ENCODE measurements around the gene TADA2B. TPM values are rescaled to one million over a fixed set of nuclear protein-coding genes. Genes with fewer than 3 reads are reported as not detected.

Gene TADA2B
- total RNA-seq, 3 donors from 2014 or later (not counting 1 experiment from before 2014, with no cell fraction given) = 22.7 to 36.3 (median 35.9) TPM

DNA sequence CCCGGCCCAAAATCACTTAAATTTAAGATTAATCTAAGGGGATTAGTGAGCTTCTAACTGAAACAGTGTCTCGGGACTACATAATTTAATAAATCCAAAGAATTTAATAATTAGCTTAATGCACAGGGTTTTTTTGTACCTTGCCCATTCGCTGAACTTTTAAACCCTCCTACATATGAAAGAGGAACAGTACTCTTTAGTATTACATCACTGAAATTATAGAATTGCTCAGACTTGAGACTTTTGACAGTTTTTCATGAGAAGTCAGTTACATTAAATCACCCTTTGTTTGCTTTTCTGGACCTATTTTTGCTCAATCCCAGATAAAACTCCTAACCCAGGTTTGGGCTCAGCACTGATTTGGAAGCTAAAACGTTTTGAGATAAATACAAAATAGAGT lies 2.4 kb upstream of the TADA2B start:
- ATAC-seq = no peak
- Mint-ChIP-seq H3K27me3 (ENCODE audit: low read depth in 2 of 2) (no peaks in the 10 kb centered on the region), H3K4me3 (peak overlapping the region; percentile 69), H3K27ac (no peak overlapping the region), H3K36me3 (no peaks in the 10 kb centered on the region), H3K4me1 (peaks cover 24 to 37% of the 10 kb centered on the region in 2 donors), H3K9me3 (no peaks in the 10 kb centered on the region)
- 82% methylated on average over 2 of the region's 4 CpGs for WGBS (ENCODE audit: insufficient coverage)
- Histone ChIP-seq H3K27me3 (ENCODE audit: control insufficient read depth, insufficient read depth, low read length) (no peaks in the 10 kb centered on the region), H3K27ac (ENCODE audit: low read length) (no peak overlapping the region), H3K36me3 (ENCODE audit: control insufficient read depth, insufficient read depth, low read length) (no peaks in the 10 kb centered on the region), H3K9me3 (ENCODE audit: control insufficient read depth, insufficient read depth, low read length) (no peaks in the 10 kb centered on the region), H3K4me3 (ENCODE audit: low read length) (no peak overlapping the region), H3K4me1 (ENCODE audit: control insufficient read depth, insufficient read depth, low read length) (peaks cover 33% of the 10 kb centered on the region)
- TF ChIP-seq, protein P1, sequence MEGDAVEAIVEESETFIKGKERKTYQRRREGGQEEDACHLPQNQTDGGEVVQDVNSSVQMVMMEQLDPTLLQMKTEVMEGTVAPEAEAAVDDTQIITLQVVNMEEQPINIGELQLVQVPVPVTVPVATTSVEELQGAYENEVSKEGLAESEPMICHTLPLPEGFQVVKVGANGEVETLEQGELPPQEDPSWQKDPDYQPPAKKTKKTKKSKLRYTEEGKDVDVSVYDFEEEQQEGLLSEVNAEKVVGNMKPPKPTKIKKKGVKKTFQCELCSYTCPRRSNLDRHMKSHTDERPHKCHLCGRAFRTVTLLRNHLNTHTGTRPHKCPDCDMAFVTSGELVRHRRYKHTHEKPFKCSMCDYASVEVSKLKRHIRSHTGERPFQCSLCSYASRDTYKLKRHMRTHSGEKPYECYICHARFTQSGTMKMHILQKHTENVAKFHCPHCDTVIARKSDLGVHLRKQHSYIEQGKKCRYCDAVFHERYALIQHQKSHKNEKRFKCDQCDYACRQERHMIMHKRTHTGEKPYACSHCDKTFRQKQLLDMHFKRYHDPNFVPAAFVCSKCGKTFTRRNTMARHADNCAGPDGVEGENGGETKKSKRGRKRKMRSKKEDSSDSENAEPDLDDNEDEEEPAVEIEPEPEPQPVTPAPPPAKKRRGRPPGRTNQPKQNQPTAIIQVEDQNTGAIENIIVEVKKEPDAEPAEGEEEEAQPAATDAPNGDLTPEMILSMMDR (IDR thresholded peaks at IDR 0.05) = no peak
- intact Hi-C loops (cut with micrococcal nuclease) = no loop called here
- DNase-seq = no peak

DNA sequence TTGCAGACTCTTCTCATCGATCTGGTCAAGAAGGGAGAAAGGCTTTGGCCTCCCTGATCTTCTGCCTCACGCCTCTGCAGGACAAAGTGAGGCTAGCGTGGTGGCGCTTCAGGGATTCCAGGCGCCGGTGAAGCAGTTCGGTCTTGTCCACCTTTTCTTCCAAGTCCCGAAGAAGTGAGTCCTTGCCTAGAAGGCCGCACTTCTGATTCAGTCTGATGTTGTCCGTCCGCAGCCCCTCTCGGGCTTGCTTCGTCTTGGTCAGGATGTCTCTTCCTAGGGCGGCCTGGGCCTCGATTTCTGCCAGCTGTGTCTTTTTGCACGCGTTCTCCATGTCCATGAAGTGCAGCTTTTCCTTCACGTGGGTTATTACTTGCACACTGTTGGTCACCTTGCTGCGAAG lies 1.9 kb upstream of the TADA2B start:
- H3K4me1 Mint-ChIP-seq = peaks cover 26 to 42% of the 10 kb centered on the region in 2 donors
- Histone ChIP-seq H3K4me1 (ENCODE audit: control insufficient read depth, insufficient read depth, low read length) (peaks cover 38% of the 10 kb centered on the region), H3K4me3 (ENCODE audit: low read length) (no peak overlapping the region), H3K36me3 (ENCODE audit: control insufficient read depth, insufficient read depth, low read length) (no peaks in the 10 kb centered on the region), H3K27me3 (ENCODE audit: control insufficient read depth, insufficient read depth, low read length) (no peaks in the 10 kb centered on the region), H3K9me3 (ENCODE audit: control insufficient read depth, insufficient read depth, low read length) (no peaks in the 10 kb centered on the region), H3K27ac (ENCODE audit: low read length) (no peak overlapping the region)
- TF ChIP-seq, protein P1 (IDR thresholded peaks at IDR 0.05) = no peak
- H3K27me3 Mint-ChIP-seq (ENCODE audit: low read depth in 2 of 2) = no peaks in the 10 kb centered on the region
- 92% methylated on average over 19 of the region's 19 CpGs for WGBS (ENCODE audit: insufficient coverage)
- H3K36me3 Mint-ChIP-seq = no peaks in the 10 kb centered on the region
- ATAC-seq = no peak
- peak overlapping the region; percentile 82 for H3K4me3 Mint-ChIP-seq
- no peak overlapping the region for H3K27ac Mint-ChIP-seq
- intact Hi-C loops (cut with micrococcal nuclease) = no loop called here
- no peak for DNase-seq
- H3K9me3 Mint-ChIP-seq = no peaks in the 10 kb centered on the region

DNA sequence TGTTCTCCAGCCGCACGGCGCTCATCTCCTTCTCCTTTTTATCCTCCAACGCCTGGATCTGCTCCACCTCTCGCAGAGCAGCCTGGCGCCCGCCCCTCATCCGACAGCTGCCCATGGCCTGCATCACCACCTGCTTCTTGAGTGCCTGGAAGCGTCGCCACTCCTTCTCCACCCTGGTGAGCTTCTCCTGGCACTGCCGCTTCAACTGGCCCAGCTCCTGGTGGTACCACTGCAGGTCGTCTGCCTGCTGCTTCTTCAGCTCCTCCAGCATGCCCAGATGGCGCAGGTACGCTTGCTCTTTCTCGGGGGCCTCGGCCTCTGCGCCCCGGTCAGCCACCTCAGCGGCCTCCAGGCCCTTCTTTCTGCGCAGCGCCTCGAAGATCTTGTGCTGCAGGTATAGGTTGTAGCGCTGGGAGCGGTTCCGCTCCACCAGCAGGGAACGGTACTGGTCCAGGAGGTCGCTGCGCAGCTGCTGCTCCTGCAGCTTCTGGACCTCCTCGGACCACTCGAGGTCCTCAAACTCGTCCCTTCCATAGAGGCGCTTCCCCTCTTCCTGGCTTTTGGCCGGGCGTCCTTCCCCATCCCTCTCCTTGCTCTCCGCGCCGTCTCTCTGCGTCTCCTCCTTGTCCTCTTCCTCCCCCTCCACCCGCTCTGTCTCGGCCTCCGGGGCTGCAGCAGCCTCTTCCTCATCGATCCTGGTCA lies 1.2 kb upstream of the TADA2B start:
- no peaks in the 10 kb centered on the region for H3K9me3 Mint-ChIP-seq
- peaks cover 45% of the 10 kb centered on the region for H3K4me1 ChIP-seq (ENCODE audit: control insufficient read depth, insufficient read depth, low read length)
- H3K36me3 Mint-ChIP-seq = no peaks in the 10 kb centered on the region
- H3K27me3 Mint-ChIP-seq (ENCODE audit: low read depth in 2 of 2) = no peaks in the 10 kb centered on the region
- peak overlapping the region; percentile 64 to 95 for H3K27ac Mint-ChIP-seq
- ATAC-seq (no peak), DNase-seq (peak in 1 of 2 donors; percentile 33)
- intact Hi-C loops (cut with micrococcal nuclease) = no loop called here
- no peaks in the 10 kb centered on the region for H3K27me3 ChIP-seq (ENCODE audit: control insufficient read depth, insufficient read depth, low read length)
- peak overlapping the region; percentile 82 for H3K4me3 Mint-ChIP-seq
- H3K36me3 ChIP-seq (ENCODE audit: control insufficient read depth, insufficient read depth, low read length) = no peaks in the 10 kb centered on the region
- H3K9me3 ChIP-seq (ENCODE audit: control insufficient read depth, insufficient read depth, low read length) = no peaks in the 10 kb centered on the region
- H3K4me3 ChIP-seq (ENCODE audit: low read length) = peak overlapping the region; percentile 78
- TF ChIP-seq, protein P1 (IDR thresholded peaks at IDR 0.05) = no peak
- H3K4me1 Mint-ChIP-seq = peaks cover 33 to 49% of the 10 kb centered on the region in 2 donors
- 28% methylated on average over 42 of the region's 42 CpGs for WGBS (ENCODE audit: insufficient coverage)
- H3K27ac ChIP-seq (ENCODE audit: low read length) = no peak overlapping the region
